ENCODE results near the gene RPP30. TPM values are rescaled to one million over a fixed set of nuclear protein-coding genes. Genes with fewer than 3 reads are reported as not detected.

Gene RPP30
- polyA plus RNA-seq, 1 experiment: 26.2 TPM

DNA sequence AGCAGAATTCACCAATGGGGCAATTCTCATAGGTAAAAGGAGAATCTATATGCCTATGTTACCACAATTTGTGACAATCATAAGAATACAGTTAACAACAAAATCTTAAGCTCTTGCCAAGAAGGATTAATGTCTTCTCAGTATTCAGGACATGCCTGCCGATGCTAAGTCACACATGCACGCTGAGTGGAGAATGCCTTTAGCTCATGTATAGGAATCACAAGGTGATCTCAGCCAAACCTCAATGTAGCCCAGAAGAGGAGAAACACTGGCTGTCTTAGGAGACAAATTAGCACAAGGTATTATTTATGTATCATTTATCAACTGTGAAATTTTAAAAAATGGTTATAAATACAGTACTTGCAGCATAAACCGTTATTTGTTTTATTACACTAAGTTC is 16.6 kb upstream of the RPP30 start:
- TF ChIP-seq, protein P1, sequence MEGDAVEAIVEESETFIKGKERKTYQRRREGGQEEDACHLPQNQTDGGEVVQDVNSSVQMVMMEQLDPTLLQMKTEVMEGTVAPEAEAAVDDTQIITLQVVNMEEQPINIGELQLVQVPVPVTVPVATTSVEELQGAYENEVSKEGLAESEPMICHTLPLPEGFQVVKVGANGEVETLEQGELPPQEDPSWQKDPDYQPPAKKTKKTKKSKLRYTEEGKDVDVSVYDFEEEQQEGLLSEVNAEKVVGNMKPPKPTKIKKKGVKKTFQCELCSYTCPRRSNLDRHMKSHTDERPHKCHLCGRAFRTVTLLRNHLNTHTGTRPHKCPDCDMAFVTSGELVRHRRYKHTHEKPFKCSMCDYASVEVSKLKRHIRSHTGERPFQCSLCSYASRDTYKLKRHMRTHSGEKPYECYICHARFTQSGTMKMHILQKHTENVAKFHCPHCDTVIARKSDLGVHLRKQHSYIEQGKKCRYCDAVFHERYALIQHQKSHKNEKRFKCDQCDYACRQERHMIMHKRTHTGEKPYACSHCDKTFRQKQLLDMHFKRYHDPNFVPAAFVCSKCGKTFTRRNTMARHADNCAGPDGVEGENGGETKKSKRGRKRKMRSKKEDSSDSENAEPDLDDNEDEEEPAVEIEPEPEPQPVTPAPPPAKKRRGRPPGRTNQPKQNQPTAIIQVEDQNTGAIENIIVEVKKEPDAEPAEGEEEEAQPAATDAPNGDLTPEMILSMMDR (IDR thresholded peaks at IDR 0.05; ENCODE audit: insufficient read depth, low read depth, low read length): no peak
- POLR2A ChIA-PET: no interaction called here

DNA sequence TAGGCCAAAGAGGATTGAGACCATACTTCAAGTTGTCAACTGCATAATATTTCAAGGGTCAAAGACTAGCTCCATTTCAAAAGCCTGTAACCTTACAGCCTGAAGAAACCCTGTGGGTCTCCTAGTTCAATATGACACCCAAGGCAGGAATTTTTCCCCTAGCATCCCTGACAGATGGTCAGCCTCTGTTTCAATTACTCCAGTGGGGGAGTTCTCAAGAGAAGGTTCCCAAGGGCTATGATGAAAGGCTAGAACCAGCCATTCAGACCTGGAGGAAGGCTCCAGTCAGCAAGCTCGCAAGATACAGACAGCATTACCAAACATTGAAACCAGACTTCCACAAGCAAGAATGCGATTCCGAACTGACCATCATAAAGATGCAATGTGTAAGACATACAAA is 15.5 kb upstream of the RPP30 start:
- TF ChIP-seq, protein P1 (IDR thresholded peaks at IDR 0.05; ENCODE audit: insufficient read depth, low read depth, low read length): no peak
- Histone ChIP-seq H3K4me3 (ENCODE audit: low read depth, low read length) (no peak overlapping the region), H3K27me3 (ENCODE audit: control insufficient read depth, insufficient read depth, low read length) (peaks cover 9% of the 10 kb centered on the region), H3K36me3 (ENCODE audit: control insufficient read depth, insufficient read depth, low read length) (no peaks in the 10 kb centered on the region)
- ChIA-PET CTCF (interaction anchor here (0.7 to 1.3 kb wide), 3 partner anchors 9 to 13 kb away, joined by 3 to 4 read pairs (median 3); no protein-coding TSS in a partner anchor), POLR2A (no interaction called here)
- DNase-seq (ENCODE audit: low read depth): no peak

More for the DNA sequence above, 16.6 kb upstream of the RPP30 start:
- CTCF ChIA-PET: interaction anchor here (1.5 kb wide), 1 partner anchor 10 kb away, joined by 6 read pairs; no protein-coding TSS in a partner anchor
- no peak for DNase-seq (ENCODE audit: low read depth)
- Histone ChIP-seq H3K36me3 (ENCODE audit: control insufficient read depth, insufficient read depth, low read length) (no peaks in the 10 kb centered on the region), H3K27me3 (ENCODE audit: control insufficient read depth, insufficient read depth, low read length) (peaks cover 9% of the 10 kb centered on the region), H3K4me3 (ENCODE audit: low read depth, low read length) (no peak overlapping the region)

DNA sequence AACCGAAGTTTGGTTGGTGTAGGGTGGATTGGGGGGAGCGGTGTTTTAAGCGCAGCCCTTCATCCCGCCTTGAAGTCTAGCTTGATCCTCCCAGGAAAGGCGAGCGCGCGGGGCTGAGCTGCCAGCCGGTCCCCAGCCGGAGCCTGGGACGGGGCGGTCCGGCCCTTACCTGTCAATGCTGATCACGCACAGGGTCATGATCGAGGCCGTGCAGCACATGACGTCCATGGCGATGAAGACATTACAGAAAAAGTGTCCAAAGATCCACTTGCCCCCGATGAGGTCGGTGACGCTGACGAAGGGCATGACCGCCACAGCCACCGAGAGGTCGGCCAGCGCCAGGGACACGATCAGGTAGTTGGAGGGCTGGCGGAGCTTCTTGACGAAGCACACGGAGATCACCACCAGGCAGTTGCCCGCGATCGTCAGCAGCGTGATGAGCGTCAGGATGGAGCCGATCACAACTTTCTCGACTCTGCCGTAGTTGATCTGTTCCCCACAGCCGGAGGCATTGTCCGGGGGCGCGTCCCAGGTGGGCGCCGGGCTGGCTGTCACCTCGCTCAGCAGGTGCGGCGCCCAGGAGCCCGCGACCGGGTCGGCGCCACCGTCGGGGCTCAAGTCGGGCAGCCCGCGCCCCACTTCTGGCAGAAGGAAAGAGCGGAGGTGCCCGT is 14.7 kb upstream of the RPP30 start:
- TF ChIP-seq, protein P1 (IDR thresholded peaks at IDR 0.05; ENCODE audit: insufficient read depth, low read depth, low read length): no peak
- Histone ChIP-seq H3K4me3 (ENCODE audit: low read depth, low read length) (peak overlapping the region; percentile 62), H3K36me3 (ENCODE audit: control insufficient read depth, insufficient read depth, low read length) (no peaks in the 10 kb centered on the region), H3K27me3 (ENCODE audit: control insufficient read depth, insufficient read depth, low read length) (peaks cover 9% of the 10 kb centered on the region)
- ChIA-PET POLR2A (no interaction called here), CTCF (interaction anchor here (0.7 to 2.2 kb wide), 4 partner anchors 8 to 15 kb away, joined by 3 to 13 read pairs (median 4); partner anchors contain the start of gene RPP30)
- no peak for DNase-seq (ENCODE audit: low read depth)

DNA sequence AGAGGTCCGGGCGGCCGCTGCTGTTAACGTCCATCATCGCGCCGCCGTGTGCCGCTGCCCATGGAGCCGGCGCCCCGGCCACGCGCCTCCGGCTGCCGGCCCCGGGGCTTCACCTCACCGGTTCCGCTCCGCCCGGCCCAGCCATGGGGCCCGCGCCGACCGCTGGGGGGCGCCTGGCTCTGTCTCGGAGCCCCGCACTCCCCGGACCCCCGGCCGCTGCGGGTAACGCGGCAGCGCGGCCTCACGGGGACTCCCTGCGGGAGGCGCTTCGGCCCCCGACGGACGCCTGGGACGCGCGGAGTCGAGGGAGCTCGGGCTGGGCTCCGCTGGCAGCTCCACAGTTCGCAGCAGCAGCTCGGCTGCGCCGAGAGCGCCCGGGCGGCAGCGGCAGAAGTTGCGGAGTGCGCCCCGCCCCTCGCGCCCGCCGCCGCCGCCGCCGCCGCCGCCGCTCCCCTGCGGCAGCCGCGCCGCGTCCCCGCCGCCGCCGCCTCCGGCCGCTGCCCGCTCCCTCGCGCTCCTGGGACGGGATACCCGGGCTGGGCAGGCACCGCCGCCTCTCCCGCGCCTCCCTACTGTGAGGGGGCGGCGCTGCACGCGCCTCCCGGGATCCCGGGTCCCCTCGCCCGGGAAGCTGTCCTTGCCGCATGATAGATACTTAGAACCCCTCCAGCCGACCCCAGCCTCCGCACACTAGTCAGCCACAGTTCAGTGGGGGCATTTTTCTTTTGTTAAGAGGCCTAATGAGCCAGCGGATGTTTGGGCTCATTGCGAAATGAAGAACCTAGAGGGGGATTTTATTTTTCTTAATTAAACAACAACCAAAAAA is 13.9 kb upstream of the RPP30 start, which contains the start of gene HTR7:
HTR7 (minus strand) TSS at position 405 of the 826 bp plus-strand sequence; CDS start at position 37, 368 bp downstream.
- Histone ChIP-seq H3K27me3 (ENCODE audit: control insufficient read depth, insufficient read depth, low read length) (peaks cover 9% of the 10 kb centered on the region), H3K36me3 (ENCODE audit: control insufficient read depth, insufficient read depth, low read length) (no peaks in the 10 kb centered on the region), H3K4me3 (ENCODE audit: low read depth, low read length) (peak within 1 kb of the TSS; percentile 62)
- TF ChIP-seq, protein P1 (IDR thresholded peaks at IDR 0.05; ENCODE audit: insufficient read depth, low read depth, low read length): peak; percentile 27; the same call in 1 of the 2 replicates
- no peak for DNase-seq (ENCODE audit: low read depth)
- CTCF ChIA-PET: interaction anchor here (0.6 to 2.2 kb wide), 5 partner anchors 10 to 1063 kb away, joined by 3 to 13 read pairs (median 4); partner anchors contain the start of gene RPP30
- POLR2A ChIA-PET: no interaction called here

DNA sequence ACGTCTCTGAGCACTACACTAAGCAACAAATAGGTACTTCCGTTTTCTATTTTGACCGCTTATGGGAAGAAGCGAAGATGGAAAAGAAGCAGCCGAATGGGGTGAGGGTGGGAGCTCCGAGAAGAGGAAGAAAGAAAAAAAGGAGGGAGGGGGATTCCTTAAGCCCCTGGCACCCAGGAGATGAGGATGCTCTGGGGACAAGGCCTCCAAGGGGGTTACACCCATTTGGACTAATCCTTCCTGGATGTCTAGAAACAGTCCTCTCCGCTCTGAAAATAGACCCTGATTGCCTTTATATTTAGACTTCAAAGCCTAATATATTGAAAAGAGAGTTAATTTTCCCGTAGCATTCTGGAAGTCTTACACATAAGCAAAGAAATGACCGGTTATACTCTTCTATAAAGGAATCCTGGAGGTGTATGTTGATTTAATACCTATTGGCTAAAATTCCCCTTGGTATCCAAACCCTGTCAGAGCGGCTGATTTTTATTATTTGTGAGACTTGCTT is 13.3 kb upstream of the RPP30 start:
- no peak for DNase-seq (ENCODE audit: low read depth)
- CTCF ChIA-PET: interaction anchor here (0.6 to 2.2 kb wide), 5 partner anchors 11 to 1064 kb away, joined by 3 to 13 read pairs (median 4); partner anchors contain the start of gene RPP30
- peak overlapping the region; percentile 62 for H3K4me3 ChIP-seq (ENCODE audit: low read depth, low read length)
- TF ChIP-seq, protein P1 (IDR thresholded peaks at IDR 0.05; ENCODE audit: insufficient read depth, low read depth, low read length): no peak
- POLR2A ChIA-PET: no interaction called here
- peaks cover 10% of the 10 kb centered on the region for H3K27me3 ChIP-seq (ENCODE audit: control insufficient read depth, insufficient read depth, low read length)
- no peaks in the 10 kb centered on the region for H3K36me3 ChIP-seq (ENCODE audit: control insufficient read depth, insufficient read depth, low read length)

Measured in BJ (cell line).